Activated CD8-positive, alpha-beta memory T cell treated with anti-CD3 and anti-CD28 coated beads, Interleukin-2, amount 50 U/mL, for 24 hours (primary cell): ENCODE measurements around the gene EXOC6.

Experiments
- DNase-seq: peaks from one replicate; pipeline ENCODE4 v3.0.0-alpha.2; 2020; ENCODE audit errors: extremely low read depth

Gene EXOC6

DNA sequence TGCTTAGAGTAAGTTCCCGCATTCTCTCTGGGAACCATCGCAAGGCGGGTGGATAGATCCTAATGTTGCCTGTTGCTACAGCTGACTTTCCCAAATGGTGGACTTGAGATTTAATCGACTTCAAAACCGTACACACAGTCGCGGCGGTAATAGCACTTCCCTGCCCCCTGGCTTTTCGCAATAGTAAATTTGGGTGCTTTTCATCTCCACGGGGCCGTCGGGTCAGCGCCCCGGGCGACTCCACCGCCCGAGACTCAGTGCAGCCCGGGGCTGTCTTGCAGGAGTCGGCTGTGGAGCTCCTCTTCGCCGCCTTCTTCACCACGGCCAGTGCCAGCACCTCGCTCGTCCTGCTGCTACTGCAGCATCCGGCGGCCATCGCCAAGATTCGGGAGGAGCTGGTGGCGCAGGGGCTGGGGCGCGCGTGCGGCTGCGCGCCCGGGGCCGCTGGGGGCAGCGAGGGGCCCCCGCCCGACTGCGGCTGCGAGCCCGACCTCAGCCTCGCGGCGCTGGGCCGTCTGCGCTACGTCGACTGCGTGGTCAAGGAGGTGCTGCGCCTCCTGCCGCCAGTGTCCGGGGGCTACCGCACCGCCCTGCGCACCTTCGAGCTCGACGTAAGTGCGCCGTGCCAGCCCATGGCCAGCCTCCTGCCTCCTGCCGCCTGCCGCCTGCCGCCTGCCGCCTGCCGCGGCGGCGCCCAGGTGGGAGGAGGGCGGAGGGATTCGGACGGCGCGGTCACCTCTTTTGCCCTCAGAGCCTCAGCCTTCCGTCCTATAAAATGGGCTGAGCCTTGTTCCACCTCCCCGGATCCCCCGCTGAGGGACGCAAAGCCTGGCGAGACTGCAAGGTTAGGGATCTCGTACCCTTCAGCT, 217.6 kb downstream of the EXOC6 start:
- DNase-seq = no peak

DNA sequence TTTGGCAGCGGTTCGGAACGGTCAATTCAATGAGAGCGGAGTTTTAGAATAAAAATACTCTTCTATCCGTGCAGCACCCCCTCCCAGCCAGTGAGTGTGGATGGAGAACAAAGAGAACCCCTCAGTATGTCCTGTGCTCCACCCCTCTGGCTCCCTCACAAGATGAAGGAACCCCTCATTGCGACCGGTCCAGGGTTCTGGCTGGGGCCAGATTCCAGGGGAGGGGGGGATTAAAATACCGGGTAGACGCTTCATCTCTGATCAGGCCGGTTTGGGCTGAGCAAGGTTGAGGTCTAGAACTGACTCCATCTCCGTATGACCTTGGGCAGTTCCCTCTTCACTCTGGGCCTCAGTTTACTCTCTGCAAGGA, 218.2 kb downstream of the EXOC6 start:
- DNase-seq = no peak

DNA sequence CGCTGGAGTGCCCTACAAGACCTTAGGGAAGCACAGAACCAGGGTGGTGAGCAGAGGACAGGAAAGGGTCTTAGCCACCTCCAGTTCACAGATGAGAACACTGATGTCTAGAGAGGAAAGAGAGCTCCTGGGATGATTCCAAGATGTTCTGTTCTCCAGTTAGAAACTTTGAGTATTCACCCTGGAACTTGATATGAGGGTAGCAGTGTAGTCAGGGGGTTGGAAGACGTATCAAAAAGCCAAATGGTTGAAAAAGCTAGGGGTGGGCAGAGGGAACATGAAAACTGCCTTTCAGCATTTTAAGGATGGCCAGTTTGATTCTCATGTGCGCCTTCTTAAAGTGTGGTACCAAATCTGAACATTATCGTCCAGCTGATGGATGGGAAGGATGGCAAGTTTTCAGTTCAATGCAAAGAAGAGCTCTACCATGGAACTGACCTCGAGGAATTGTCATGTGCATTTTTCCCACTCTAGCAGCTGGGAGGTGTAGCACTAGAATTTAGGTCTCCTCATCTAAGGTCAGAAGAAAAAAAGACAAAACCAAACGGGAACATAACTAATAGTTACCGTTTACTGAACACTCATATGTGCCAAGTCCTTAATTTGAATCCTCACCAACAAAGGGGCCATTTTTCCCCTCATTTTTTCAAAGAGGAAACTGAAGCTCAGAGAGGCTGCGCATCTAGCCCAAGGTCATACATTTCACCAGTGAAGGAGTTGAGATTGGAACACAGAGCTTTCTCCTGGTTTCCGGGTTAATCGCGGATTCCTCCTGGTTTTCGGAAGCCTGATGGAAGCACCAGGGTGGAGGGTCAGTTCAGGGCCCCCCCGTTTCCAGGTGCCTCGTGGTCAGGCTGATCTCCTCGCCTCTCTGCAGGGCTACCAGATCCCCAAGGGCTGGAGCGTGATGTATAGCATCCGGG, 219.4 kb downstream of the EXOC6 start:
- no peak for DNase-seq

DNA sequence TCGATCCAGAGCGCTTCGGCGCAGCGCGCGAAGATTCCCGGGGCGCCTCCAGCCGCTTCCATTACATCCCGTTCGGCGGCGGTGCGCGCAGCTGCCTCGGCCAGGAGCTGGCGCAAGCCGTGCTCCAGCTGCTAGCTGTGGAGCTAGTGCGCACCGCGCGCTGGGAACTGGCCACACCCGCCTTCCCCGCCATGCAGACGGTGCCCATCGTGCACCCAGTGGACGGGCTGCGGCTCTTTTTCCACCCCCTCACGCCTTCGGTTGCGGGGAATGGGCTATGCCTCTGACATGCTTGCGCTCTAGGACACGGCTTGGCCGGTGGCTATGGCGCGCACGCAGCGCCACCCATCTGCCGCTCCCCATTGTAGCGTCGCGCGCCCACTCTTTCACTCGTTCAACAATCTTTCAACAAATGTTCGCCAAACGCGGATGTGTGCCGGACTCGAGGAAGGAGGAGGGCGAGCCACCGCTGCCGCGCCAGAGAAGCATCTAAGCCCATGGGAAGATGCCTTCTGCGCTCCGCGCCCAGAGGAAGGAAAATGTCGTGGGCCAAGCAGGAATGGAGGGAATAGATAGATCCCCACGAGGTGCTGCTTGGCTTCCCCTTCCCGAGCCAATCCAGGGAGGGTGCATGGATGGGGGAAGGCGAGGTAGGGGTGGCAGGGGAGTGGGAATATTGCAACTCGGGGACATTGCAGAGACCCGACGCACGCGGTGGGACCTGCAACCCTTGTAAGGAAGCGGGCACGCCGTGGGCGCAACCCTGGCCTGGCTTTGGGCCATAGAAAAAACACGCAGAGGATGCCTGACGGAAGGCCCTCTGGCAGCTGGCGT, 220.3 kb downstream of the EXOC6 start:
- no peak for DNase-seq

DNA sequence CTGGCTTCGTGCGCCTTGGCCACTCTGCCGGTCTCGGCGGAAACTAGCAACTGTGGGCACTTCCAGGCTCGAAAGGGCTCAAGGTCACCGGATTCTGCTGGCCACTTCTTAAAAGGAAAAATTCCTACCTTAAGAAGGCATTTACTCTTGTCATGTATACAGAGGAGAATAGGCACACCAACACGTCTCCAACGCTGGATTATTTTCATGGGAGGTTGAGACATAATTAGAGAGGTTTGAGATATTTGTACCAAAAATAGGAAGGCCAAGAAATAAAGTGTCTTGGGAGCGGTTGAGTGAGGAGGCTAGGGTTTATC, 220.9 kb downstream of the EXOC6 start:
- no peak for DNase-seq

DNA sequence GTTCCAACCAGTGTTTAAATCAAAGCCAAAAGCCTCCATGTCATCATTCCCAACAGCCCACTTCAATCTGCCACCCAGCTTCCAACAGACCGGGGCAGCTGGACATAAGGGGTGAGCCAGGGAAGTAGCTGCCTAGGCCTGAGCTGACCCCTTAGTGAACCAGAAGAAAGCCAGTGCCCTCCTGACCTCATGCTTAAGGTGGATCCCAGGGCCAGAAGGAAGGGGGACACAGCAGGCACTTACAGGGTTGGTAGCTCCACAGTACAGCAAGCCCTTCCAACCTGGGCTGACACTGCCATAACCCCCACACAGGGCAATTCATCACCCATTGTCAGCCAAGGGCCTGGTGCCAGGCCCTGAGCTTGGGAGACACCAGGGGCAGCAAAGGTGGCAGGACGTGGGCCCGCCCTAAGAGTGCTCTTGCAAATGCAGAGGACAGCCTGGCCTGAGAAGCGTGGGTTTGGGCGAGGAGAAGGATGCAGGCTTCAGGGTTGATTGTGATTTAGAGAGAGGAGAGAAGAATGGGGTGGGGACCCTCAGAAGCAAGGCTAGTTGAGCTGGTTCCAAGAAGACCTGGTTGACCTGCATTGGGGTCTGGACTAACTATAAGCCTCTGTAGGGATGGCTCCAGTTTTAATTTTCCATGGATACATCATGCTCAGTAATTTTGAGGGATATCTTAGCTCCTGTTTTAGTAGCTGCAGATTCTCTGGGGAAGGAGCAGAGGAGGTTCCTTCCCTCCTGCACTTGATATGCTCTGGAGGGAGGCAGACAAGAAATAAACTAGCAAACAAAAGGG, 222.3 kb downstream of the EXOC6 start:
- DNase-seq = no peak

DNA sequence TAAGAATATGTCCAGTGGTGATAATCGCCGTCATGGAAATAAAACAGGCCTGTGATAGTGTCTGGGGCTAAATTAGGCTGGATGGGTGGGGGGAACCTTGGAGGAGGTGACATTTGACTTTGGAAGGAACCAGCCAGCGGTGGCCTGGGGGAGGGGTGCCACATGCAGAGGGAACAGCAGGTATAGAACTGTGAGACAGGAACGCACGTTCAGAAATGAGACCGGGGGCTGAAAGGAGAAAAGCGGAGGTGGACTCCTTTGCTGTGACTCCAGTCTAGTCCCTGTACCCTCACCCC, 222.8 kb downstream of the EXOC6 start:
- no peak for DNase-seq

DNA sequence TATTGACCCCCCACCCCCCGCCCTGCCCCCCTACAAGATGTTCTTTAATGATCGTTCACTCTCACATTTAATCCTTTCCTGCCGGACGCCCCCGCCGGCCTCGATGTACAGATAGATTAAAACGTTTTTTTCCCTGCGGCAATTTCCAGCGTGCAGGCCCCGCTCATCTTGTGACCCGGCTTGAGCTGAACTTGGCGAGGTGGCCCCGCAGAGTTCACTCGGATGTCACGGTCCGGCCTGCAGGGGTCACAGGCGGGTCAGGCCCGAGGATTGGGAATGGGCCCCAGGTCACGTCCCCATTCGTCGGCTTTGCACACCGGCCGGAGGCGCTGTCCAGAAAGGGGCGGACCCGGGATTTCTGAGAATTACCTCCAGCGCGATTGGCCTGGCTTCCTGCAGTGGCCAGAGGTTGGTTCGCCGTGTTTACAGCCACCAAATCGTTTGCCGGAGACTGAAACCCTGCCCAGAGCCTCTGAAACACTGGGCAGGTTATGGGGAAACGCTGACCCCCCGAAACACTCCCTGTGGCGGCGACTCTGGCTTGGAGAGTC, 223.4 kb downstream of the EXOC6 start:
- no peak for DNase-seq

DNA sequence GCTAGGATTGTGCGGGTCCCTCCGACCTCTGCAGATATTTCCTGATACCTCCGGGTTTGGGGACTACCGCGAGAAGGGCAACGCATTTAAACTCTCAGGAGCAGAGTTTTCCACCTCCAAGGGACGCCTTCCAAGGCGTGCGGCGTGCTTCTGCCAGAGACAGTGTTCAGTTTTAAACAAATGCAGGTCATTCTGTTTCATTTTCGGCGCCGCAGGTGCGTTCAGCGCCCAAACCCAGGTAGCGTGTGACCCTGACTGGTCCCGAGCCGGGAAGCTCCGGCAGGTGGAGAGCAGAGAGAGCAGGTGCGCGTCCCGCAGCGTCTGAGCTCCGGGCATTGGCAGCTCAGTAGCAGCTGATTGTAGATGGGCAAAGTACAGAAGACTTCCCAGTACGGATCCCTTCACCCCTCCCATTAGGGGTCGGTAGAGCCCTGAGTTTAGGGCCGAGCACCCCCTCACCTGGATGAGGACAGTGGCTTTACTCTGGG, 223.9 kb downstream of the EXOC6 start:
- DNase-seq = no peak

DNA sequence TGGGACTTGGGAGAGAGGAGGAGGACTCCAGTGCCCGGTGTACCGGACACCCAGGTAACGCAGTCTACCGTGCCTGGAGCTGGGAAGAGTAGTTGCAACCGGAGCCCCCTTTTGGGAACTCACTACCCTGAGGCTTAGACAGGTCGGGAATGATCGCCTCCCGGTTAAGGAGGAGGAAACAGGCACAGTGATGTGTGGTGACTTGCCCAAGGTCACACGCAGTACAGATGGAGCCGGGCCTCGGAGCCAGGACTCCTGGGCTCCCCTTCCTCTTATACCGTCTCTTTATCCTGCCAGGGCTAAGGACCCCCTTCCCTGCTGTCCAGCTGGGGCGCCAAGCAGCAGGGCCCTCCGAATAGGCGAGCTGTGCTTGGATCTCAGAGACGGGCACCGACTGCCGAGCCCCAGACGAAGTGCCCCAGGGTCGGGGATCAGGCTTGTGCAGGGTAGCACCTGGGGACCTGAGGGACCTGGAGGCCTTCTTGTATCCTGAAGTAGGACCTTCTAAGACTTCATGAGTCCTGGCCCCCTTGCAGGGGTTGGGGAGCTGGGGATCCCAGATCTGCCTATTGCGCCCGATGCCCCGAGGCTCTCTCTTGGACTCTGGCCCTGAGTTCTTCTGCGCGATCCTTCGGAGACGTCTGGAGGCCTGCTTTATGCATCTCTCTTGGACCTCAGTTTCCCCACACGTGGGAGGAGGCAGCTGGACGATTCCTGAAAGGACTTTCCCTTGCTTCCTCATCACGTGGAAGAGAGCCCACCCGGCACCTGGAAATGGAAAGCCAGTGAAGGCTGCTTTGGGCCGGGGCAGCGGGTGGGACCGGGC, 224.6 kb downstream of the EXOC6 start:
- DNase-seq = no peak

DNA sequence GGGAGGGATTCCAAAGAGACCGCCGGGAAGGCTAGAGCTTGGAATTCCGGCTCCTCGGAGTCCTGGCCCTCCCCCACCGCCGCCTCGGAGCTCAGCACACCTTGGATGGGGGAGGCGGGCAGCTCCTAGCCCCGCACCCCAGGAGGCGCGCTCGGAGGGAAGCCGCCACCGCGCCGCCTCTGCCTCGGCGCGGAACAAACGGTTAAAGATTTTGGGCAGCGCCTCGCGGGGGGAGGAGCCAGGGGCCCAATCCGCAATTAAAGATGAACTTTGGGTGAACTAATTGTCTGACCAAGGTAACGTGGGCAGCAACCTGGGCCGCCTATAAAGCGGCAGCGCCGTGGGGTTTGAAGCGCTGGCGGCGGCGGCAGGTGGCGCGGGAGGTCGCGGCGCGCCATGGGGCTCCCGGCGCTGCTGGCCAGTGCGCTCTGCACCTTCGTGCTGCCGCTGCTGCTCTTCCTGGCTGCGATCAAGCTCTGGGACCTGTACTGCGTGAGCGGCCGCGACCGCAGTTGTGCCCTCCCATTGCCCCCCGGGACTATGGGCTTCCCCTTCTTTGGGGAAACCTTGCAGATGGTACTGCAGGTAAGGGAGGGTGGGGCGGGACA, 225.3 kb downstream of the EXOC6 start, which contains the start of gene CYP26A1:
TSS of gene CYP26A1 (plus strand) at position 355 of the 608 bp plus-strand sequence. CDS start at position 397, 42 bp downstream.
- no peak for DNase-seq

DNA sequence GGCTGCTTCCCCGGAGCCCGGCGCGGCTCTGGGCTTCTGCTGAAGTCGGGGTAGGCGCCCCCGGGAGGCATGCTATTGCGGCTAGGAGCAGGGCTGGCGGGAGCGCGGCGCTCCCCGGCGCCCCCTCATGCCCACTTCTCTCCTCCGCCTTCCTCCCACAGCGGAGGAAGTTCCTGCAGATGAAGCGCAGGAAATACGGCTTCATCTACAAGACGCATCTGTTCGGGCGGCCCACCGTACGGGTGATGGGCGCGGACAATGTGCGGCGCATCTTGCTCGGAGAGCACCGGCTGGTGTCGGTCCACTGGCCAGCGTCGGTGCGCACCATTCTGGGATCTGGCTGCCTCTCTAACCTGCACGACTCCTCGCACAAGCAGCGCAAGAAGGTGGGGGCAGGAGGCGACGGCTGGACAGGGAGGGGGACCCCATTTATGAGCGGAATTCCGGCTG, 225.9 kb downstream of the EXOC6 start:
- DNase-seq = no peak

DNA sequence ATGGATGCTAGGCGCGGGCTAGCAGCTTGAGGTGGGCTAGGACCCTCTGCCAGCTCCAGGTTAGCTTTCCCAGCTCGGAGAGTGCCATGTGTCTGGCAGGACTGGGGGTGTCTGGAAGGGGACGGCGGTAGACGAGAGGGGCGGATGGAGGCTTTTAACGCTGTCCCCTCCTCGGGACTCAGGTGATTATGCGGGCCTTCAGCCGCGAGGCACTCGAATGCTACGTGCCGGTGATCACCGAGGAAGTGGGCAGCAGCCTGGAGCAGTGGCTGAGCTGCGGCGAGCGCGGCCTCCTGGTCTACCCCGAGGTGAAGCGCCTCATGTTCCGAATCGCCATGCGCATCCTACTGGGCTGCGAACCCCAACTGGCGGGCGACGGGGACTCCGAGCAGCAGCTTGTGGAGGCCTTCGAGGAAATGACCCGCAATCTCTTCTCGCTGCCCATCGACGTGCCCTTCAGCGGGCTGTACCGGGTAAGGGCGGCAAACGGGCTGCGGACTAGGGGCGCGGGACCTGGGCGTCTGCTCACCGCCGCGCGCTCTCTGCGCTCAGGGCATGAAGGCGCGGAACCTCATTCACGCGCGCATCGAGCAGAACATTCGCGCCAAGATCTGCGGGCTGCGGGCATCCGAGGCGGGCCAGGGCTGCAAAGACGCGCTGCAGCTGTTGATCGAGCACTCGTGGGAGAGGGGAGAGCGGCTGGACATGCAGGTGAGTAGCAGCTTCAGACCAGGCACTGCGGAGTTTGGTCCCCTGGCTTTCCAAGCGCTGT, 226.5 kb downstream of the EXOC6 start:
- DNase-seq = no peak

DNA sequence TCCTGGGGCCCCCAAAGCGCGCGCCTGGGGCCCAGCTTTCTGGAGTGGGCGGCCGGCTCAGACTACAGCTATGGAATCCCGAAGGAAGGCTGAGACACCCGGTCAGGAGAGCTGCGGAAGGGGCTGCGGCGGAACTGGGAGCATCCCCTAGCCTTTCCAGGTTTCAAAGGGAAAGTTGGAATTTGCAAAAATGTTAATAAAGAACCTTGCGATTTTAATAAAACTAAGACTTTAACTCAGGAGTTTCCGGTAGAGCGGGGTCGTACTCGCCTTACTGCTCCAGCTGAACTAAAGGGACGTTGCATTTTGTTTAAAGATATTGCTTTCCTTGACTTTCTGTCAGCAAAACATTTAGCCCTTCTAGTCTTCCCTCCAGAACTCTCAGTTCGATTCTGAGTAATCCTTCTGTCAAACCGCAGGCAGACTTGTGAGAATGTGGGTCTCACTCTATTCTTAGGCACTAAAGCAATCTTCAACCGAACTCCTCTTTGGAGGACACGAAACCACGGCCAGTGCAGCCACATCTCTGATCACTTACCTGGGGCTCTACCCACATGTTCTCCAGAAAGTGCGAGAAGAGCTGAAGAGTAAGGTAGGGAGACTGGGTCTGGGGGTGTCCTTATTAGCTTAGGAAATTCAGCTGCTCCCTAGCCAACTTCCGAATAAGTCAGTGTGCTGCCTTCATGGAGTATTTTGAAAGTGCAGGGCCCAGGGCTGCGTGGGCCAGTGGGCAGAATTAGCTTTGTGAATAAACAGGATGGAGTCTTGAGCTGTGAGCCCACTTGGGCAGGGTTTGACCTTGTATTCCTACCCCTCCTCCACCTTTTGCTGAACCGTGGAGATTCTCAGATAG, 227.3 kb downstream of the EXOC6 start:
- DNase-seq = no peak

DNA sequence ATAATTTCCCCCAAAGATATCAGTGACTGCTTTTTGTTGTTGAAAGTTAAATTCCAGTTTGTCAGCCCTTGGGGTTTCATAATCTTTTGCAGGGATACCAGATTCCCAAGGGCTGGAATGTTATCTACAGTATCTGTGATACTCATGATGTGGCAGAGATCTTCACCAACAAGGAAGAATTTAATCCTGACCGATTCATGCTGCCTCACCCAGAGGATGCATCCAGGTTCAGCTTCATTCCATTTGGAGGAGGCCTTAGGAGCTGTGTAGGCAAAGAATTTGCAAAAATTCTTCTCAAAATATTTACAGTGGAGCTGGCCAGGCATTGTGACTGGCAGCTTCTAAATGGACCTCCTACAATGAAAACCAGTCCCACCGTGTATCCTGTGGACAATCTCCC, 228.6 kb downstream of the EXOC6 start:
- no peak for DNase-seq

DNA sequence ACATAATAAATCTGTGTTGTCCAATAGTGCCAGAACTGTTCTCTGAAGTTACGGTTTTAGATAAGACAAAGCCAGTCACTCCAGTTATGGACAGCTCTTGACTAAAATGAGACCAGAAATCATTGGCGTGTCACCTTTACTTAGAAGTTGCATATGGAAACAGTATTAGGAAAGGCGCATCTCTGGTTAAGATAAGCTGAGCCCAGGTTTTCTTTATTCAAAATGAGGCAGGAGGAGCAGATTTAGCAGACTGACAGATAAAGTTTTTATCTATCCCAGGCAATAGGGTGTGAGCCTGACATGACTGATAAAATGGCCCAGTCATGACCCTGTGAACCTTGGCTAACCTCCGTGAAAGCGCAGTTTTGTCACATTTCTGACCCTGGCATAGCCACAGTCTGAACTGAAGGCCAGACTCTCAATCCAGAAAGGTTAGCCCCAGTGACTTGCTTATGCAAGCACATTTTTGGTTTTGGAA, 229.6 kb downstream of the EXOC6 start:
- DNase-seq = no peak

DNA sequence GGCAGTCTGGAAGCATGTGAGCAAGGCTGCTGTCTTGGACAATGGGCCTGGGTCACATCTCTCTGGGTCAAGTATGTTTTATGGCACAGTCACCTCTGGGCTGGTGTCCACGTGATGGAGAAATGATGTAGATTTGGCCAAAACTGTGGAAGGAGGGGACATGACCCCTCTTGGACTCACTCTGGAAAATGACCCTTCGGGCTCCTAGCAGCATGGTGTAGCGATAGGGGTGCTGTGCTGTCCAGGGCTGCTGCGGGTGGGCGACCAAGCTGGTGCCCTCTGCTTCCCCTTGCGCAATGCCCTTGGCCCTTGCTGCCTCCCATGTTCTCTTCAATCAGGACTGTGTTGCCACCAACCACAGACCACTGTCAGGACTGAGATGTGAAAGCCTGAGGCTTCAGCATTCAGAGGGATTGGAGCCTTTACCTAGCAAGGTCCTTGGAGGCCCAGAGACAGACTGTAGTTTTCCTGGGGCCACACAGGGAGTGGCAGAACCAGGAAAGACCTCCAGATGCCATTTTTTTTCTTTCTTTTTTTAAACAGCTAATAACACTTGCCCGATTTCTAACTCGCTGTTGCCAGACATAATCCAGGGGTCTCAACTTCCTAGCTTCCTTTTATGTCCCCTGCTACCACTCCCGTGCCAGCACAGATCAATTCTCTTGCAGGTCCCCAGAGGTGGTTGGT, 231.5 kb downstream of the EXOC6 start:
- no peak for DNase-seq
